GM20000 (cell line): Measurements from ENCODE around the gene AGAP1.
A peak's percentile ranks its signal among the peaks of the same experiment; 100 is the strongest.

ENCODE experiments used
- DNase-seq: peaks from one replicate; pipeline ENCODE4 v3.0.0; 2012; ENCODE audit warnings: low spot score
- CTCF ChIP-seq: IDR thresholded peaks from 2 replicates; pipeline ENCODE4 v1.5.1; 2012; ENCODE audit warnings: mild to moderate bottlenecking, control low read depth; ENCODE audit errors: extremely low read depth, missing control alignments

The AGAP1 gene

GRCh38 chr2:235774153-235774870 is 280.5 kb downstream of the AGAP1 start:
- no peak for TF ChIP-seq CTCF
- DNase-seq: no peak

- DNase-seq: no peak
- TF ChIP-seq CTCF: no peak
These were observed 282.7 kb downstream of the AGAP1 start for GRCh38 chr2:235776531-235776930.

GRCh38 chr2:235779444-235779896 is 285.6 kb downstream of the AGAP1 start:
- DNase-seq: peak; percentile 70
- TF ChIP-seq CTCF: peak; percentile 84

GRCh38 chr2:235780401-235780800 is 286.6 kb downstream of the AGAP1 start:
- TF ChIP-seq CTCF: no peak
- no peak for DNase-seq

- no peak for DNase-seq
- TF ChIP-seq CTCF: no peak
These were observed 287.9 kb downstream of the AGAP1 start for GRCh38 chr2:235781775-235782174.

- DNase-seq: no peak
- no peak for TF ChIP-seq CTCF
These were observed 290.9 kb downstream of the AGAP1 start for GRCh38 chr2:235784788-235785187.

- no peak for DNase-seq
- no peak for TF ChIP-seq CTCF
These were observed 295.7 kb downstream of the AGAP1 start for GRCh38 chr2:235789552-235789951.
